HG03095 (cell line): ENCODE results near the gene IGSF6.
"Not testable (repeated sequence)": the region's sequence is repeated elsewhere in the genome, so short reads cannot be mapped to it uniquely, and the experiment has no call there.

Experiments
- ATAC-seq: cut with Tn5 transposase; IDR thresholded peaks from one replicate; pipeline ENCODE4 v1.9.1; 2021; ENCODE audit warnings: moderate library complexity; ENCODE audit not compliant: unreplicated experiment

The IGSF6 gene

DNA sequence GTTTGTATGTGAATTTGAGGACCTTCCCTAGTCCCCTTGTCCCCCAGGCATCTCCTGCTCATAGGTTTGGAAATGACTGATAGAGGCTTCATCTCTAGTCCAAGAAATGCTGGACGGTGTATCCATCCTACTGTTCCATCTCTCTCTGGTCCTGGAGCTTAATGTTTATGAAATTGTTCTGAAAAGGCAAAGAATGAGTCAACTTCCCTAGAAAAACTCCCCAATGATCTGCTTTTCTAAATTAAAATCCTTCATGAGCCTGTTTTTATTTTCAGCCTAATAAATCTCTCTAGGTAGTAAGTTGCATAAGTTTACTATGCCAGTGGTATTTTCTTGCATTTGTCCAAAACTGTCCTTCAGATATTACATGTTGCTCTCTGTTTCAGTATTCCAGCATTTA lies 2.1 kb upstream of the IGSF6 start:
- ATAC-seq: no peak

DNA sequence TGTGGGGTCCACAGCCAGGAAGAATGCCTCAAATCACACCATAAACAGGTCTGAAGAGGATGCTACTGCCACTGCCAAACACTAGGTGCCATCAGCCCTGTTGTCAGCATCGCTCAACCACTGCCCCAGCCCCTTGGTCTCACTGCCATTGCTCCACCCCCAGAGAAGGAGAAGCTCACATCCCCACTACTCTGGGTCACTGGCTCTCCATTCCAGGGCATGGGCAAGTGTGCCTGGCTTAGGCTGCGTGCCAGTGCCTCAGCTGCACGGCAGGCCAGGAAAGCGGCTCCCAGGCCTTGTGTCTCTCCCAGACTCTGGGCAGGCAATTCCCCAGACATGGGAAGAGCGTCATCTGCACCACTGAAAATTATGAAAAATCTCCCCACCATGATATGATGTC lies 1.2 kb upstream of the IGSF6 start:
- ATAC-seq: no peak

GRCh38 chr16:21651515-21651914 lies 893 bp downstream of the IGSF6 start:
- no peak for ATAC-seq

- ATAC-seq: no peak
Observed at GRCh38 chr16:21650521-21650920, 1.9 kb downstream of the IGSF6 start.

GRCh38 chr16:21649826-21650406 lies 2.5 kb downstream of the IGSF6 start:
- ATAC-seq: not testable (repeated sequence)

DNA sequence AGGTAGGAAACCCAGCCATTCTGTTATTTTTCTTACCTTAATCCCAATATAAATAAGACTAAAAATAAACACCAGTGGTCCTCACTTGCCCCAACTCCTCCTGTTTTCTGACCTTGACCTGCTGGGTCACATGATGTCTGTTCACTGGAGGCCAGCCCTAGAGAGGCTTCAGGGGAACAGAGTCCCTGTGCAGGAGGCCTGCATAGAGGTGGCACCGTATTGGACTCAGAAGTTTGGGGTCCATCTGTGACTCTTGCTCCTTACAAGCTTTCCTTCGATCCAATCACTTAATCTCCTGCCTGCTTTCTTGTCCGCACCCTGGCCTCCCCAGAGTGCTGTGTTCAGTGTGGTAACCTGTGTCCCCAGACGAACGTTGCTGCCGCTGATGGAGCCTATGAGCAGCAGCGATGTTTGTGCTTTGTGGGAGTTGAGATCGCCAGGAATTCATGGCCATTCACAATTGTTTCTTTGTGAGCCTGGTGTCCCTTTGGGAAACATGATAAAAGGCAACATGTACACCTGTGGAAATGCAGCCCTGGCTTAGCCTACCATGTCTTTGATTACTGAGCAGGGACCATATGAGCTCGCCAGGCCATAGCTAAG lies 4.7 kb downstream of the IGSF6 start:
- ATAC-seq: no peak

DNA sequence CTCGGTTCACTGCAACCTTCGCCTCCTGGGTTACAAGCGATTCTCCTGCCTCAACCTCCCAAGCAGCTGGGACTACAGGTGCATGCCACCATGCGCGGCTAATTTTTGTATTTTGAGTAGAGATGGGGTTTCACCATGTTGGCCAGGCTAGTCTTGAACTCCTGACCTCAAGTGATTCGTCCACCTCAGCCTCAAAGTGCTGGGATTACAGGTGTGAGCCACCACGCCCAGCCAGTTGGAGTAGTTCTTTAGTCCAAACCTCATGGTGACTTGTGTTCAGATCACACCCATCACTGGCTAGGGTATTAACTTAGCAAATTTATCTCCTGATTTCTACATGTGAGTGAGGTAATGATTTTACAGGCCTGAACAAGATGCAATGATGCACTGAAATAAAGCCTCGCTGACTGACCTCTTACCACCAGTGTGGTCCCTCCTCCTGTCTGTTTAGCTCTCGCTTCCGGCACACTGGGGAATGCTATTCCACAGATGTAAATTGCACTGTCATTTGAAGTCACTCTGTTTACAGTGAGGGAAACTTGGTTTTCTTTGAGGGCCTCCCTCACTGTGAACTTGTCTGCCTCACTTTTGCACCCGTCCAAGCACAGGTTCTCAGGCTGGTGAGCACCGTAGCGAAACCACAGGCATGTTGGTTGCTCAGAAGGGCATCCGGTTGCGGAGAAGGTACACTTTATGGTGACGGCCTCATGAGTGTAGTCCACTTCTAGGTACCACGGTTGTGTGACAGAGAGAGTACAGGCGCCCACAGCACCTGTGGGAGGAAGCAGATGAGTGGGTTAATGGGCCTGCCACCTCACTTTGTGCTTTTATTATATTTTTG lies 5.5 kb downstream of the IGSF6 start:
- ATAC-seq: peak; percentile 84

DNA sequence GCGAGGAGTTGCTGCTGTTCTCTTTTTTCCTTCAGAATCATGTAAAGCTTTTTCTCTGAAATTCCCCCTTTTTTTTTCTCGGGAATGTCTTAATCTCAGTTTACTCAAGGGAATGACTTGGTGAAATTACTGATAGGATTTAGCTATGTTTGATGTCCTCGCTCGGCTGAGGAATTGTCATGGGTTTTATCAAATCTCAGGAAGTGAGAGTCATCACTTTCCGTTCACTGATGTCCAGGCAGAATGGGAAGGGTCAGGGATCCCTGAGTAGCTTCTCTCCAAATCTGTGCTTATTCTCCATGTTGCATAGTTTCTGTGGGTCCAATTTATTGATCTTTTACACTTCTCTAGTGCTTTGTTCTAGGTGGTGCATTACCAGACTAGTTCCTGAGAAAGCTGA lies 6.3 kb downstream of the IGSF6 start:
- ATAC-seq: no peak

GRCh38 chr16:21645261-21645721 lies 7.1 kb downstream of the IGSF6 start:
- peak; percentile 32 for ATAC-seq

DNA sequence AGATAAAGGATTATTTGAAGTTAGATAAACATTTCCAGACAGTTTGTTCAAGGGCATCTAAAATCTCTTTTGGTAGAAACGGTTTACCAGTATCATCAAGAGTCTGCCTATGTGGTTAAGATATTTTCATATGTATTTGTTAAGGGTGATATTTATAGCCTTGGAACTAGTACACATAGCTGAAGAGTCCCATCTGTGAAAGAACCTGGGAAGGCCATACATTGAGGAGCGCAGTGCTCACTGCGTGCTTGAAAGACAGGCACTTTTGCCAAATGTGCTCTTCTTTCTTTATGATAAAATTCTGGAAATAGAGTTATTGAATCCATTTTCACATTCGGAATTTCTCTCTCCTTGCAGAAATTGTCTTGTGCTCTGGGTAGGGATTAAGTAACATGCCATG lies 7.7 kb downstream of the IGSF6 start:
- ATAC-seq: no peak

DNA sequence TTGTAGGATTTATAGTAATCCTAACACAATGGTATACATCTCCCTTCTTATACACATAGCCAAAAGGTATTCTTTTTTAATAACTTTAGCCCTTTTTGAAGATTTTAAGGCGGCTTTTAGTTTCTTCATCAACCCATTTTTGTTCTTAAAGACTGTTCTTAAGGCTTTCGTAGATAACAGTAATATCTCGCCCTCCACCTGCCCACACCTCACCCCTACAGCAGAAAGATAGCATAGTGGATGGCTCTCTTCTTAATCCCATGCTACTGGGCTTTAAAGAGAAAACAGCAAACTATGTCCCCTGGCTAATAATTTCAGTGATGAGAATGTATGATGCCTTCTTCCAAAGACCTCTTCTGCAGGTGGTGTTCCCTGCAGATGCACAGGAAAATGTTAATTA lies 8.6 kb downstream of the IGSF6 start:
- no peak for ATAC-seq

DNA sequence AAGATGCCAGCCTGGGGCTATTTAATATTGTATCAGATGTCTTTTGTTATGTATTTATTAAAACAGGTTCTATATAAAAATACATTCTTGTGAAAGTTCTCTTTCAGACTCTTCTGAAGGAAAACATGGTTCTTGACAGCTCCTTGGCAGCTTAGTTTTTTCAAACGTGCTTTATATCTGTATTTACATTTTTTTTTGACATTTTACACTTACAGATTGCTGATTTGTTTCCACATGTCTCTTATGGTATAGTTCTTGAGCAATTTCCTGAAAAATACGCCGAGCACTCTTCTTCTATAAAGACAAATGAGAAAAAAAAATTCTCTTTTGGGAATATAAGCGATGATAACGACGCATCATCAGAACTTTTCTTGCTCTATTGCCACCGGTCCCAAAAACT lies 9.5 kb downstream of the IGSF6 start:
- ATAC-seq: no peak

DNA sequence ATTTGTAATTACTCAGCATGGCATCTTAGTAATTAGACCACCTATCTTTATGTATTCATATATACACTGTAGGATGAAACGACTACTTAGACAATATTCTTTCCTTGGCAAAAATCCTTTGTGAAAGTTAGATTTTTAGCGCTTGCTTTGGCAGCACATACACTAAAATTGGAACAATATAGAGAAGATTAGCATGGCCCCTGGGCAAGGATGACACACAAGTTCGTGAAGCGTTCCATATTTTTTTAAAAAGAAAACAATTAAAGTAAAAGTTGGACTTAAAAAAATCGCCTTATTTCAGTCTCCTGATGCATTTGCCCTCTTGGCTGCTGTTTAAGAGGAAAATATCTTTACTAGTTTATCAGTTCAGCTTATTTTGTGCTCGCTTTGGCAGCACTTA lies 10.5 kb downstream of the IGSF6 start:
- no peak for ATAC-seq

- no peak for ATAC-seq
Observed at GRCh38 chr16:21639493-21639892, 12.9 kb downstream of the IGSF6 start.

DNA sequence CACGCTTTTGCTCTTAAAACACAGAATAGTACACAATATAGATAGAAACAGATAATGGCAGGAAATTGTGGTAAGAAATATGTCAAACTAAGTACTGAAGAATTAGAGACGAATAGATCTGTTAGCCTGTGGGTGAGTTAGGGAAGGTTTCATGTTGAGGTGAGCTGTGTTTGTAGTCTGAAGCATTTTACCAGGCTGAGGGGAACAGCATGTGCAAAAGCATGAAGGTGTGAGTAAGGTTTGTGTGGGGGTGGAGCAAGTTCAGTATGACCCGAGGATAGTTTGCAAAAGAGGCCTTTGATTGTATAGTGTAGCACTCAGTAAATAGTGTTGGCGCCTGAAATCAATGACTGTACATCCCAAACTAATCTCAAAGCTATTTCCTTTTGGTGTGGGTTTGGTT lies 13.8 kb downstream of the IGSF6 start:
- no peak for ATAC-seq

DNA sequence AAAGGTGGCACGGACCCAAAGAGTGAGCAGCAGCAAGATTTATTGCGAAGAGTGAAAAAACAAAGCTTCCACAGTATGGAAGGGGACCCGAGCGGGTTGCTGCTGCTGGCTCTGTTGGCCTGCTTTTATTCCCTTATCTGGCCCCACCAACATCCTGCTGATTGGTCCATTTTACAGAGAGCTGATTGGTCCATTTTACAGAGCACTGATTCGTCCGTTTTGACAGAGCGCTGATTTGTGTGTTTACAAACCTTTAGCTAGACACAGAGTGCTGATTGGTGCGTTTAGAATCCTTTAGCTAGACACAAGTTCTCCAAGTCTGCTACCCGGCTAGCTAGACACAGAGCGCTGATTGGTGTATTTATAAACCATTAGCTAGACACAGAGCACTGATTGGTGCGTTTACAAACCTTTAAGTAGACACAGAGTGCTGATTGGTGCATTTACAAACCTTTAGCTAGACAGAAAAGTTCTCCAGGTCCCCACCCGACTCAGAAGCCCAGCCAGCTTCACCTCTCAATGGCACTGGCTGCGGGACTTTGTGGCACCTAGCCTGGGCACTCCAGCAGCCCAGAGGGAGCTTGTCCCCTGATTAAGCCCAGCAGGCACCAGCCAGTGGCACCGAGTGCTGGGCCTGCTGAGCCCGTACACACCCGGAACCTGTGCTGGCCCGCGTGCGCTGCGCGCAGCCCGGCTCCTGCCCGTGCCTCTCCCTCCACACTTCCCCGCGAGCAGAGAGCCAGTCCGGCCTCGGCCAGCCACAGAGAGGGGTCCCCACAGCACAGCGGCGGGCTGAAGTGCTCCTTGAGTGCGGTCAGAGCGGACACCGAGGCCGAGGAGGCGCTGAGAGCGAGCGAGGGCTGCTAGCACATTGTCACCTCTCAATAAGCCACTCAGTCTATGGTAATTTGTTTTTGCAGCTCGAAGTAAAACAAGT lies 15.1 kb downstream of the IGSF6 start:
- no peak for ATAC-seq

GRCh38 chr16:21635694-21636093 lies 16.7 kb downstream of the IGSF6 start:
- ATAC-seq: not testable (repeated sequence)

DNA sequence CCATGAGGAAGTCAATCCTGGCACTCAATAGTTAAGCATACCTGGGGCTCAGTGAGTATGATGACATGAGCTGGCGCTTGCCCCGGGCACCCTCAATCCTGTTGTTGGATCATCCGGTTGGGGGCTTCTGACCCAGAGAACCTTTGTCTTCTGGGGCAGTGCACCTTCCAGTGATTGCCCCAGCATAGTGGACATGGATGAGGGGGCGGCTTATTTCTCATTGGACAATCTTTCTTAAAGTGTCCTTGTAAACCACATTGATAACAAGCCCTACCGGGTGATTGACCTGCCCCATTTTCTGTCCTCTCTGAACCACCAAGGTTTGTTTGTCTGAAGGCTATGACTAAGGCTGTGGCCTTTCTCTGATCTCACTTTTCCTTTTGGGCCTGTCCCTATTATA lies 18.2 kb downstream of the IGSF6 start:
- ATAC-seq: no peak

- ATAC-seq: not testable (repeated sequence)
Observed at GRCh38 chr16:21631951-21632575, 20.3 kb downstream of the IGSF6 start.

- not testable (repeated sequence) for ATAC-seq
Observed at GRCh38 chr16:21631376-21631775, 21.0 kb downstream of the IGSF6 start.

DNA sequence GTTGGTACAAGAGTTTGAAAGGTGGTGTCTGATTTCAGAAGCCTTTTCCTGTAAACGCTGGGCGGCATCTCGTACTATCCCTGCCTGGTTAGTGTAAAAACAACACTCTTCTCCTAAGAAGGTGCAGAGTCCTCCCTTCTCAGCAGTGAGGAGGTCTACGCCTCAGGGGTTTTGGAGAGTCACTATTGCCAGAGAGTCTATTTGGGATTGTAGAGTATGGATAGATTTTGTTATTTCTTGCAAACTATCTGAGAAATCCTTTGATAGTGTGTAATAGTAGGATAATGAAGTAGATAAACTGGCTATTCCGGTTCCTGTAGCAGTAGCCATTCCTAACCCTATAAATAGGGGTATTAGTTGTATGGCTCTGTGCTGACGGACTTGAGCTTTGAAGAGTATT lies 21.5 kb downstream of the IGSF6 start:
- not testable (repeated sequence) for ATAC-seq
